ENCODE data around the gene CALD1.

DNA sequence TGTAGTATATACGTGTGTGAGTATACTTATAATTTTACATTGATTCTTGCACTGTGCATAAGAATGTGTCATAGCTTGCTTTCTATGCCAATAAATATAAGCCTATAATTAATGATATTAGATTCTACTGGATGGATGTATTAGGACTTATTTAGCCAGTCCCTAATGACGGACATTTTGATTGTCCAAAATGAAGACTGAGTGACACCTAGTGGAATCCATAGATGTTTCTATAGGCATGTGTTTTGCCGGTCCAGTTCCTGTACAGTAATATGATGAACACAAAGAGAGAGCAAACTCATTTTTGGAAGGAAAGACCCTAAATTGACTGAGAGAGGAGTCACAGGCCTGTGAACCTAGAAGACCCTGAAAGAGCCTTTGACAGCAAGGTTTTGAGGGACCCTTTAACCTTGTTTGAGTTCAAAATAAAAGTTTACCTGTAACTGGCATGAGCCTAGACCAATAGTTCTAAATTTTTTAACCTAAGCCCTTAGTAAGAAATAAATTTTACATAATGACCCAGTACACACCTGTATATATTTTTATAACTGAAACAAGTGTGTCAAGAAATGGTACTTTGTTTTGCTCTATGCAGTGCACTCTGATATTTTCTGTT lies 164.5 kb downstream of the CALD1 start:
- TF ChIP-seq, protein P1, sequence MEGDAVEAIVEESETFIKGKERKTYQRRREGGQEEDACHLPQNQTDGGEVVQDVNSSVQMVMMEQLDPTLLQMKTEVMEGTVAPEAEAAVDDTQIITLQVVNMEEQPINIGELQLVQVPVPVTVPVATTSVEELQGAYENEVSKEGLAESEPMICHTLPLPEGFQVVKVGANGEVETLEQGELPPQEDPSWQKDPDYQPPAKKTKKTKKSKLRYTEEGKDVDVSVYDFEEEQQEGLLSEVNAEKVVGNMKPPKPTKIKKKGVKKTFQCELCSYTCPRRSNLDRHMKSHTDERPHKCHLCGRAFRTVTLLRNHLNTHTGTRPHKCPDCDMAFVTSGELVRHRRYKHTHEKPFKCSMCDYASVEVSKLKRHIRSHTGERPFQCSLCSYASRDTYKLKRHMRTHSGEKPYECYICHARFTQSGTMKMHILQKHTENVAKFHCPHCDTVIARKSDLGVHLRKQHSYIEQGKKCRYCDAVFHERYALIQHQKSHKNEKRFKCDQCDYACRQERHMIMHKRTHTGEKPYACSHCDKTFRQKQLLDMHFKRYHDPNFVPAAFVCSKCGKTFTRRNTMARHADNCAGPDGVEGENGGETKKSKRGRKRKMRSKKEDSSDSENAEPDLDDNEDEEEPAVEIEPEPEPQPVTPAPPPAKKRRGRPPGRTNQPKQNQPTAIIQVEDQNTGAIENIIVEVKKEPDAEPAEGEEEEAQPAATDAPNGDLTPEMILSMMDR (IDR thresholded peaks at IDR 0.05), result peak in 3 of 7 experiments; percentile 7 to 60 (median 31)
- TF ChIP-seq POLR2A (IDR thresholded peaks at IDR 0.05) (no peak), POLR2AphosphoS5 (IDR thresholded peaks at IDR 0.05) (no peak)

Measured in stomach (tissue), 4 donors.